Epithelial cell of proximal tubule (primary cell): ENCODE results near the gene TNPO1. TPM values are rescaled to one million over a fixed set of nuclear protein-coding genes. Genes with fewer than 3 reads are reported as not detected.

Source experiments
- DNase-seq: peaks from one replicate; pipeline ENCODE4 v3.0.0-alpha.2; 2011; ENCODE audit warnings: low read depth
- H3K4me3 ChIP-seq: 2 replicates; pipeline ENCODE4 v1.5.1; 2011; ENCODE audit warnings: low read depth, mild to moderate bottlenecking, low read length
- total RNA-seq: library from RNA; depleted of rRNA; stranded (reverse); fragments of >200 nt; gene quantifications from 2 replicates; pipeline ENCODE4 v1.2.3, GENCODE V29; 2015
- TF ChIP-seq, protein P1 (sequence below): conservative IDR thresholded peaks from 2 replicates; pipeline ENCODE4 v1.5.1; 2012; ENCODE audit warnings: low read depth, mild to moderate bottlenecking, low read length

Gene TNPO1
- total RNA-seq, 1 donor from 2014 or later = 68.1 TPM

DNA sequence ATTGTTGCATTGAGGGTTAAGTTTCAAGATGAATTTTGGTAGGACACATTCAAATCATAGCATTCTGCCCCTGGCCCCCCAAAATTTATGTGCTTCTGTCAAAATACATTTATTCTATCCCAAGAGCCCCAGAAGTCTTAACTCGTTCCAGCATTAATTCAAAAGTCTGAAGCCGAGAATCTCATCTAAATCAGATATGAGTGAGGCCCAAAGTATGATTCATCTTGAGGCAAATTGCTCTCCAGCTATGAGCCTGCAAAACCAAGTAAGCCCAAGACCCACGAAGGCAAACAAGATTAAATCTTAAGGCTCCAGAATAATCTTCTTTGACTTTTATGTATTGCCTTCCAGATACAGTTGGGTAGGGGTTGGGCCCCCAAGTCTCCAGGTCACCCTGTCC lies 19.2 kb downstream of the TNPO1 start:
- DNase-seq = no peak
- TF ChIP-seq, protein P1, sequence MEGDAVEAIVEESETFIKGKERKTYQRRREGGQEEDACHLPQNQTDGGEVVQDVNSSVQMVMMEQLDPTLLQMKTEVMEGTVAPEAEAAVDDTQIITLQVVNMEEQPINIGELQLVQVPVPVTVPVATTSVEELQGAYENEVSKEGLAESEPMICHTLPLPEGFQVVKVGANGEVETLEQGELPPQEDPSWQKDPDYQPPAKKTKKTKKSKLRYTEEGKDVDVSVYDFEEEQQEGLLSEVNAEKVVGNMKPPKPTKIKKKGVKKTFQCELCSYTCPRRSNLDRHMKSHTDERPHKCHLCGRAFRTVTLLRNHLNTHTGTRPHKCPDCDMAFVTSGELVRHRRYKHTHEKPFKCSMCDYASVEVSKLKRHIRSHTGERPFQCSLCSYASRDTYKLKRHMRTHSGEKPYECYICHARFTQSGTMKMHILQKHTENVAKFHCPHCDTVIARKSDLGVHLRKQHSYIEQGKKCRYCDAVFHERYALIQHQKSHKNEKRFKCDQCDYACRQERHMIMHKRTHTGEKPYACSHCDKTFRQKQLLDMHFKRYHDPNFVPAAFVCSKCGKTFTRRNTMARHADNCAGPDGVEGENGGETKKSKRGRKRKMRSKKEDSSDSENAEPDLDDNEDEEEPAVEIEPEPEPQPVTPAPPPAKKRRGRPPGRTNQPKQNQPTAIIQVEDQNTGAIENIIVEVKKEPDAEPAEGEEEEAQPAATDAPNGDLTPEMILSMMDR = no peak
- H3K4me3 ChIP-seq = no peak overlapping the region

DNA sequence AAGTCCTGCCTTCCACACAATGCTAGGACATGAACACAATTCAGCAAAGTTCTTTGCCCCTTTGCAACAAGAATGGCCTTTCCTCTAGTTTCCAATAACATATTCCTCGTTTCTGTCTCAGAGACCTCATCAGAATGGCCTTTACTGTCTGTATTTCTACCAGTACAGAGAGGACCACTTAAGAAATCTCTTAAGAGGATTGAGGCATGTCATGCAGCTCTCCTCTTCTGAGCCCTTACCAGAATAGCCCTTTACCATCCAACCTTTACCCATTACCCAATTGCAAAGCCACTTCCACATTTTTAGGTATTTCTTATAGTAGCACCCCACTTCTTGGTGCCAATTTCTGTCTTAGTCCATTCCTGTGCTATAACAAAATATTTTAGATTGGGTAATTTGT lies 20.3 kb downstream of the TNPO1 start:
- no peak for DNase-seq
- H3K4me3 ChIP-seq = no peak overlapping the region
- TF ChIP-seq, protein P1 = no peak

DNA sequence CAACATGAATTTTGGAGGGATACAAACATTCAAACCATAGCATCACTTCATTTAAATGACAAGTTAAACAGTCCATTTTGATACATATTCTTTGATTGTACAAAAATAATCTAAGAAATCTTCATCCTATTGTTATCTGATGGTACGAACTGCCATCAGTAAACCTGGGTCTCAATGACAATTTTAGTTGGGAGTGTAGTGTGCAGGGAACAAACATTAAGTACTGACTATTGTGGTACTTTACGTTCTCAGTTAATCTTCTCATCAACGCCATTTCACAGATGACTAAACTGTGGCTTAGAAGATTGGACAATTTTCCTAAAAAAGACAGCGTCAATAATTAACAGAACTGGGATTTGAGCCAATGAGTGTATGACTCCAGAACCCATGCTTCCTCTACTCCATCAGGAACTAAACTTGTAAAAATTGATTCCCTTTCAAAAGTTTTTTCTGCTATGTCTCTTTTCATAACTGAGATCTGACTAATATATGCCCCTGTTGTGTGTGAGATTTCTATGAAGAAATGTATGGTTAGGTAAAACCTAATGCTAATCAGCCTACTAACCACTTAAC lies 21.1 kb downstream of the TNPO1 start:
- H3K4me3 ChIP-seq = no peak overlapping the region
- no peak for DNase-seq
- TF ChIP-seq, protein P1 = no peak

DNA sequence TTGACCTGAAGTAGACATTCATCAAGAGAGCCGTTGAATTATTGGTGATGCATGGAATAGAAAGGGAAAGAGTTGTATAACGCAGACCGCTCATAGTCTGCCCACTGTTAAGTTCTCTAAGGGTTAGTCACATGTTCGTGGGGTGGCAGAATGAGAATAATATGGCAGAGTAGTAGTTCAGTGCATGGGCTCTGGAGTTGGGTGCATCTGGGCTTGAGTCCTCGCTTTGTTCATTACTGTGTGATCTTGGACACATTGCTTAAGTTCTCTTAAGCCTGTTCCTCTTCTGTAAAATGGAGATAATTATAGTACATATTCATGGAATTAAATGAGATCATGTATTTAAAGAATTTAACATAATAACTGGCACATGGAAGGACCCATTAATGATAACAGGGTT lies 23.6 kb downstream of the TNPO1 start:
- DNase-seq = no peak
- TF ChIP-seq, protein P1 = no peak
- H3K4me3 ChIP-seq = no peak overlapping the region

- H3K4me3 ChIP-seq = no peak overlapping the region
- TF ChIP-seq, protein P1 = no peak
- no peak for DNase-seq
Observed at GRCh38 chr5:72841756-72842535, 25.5 kb downstream of the TNPO1 start.

DNA sequence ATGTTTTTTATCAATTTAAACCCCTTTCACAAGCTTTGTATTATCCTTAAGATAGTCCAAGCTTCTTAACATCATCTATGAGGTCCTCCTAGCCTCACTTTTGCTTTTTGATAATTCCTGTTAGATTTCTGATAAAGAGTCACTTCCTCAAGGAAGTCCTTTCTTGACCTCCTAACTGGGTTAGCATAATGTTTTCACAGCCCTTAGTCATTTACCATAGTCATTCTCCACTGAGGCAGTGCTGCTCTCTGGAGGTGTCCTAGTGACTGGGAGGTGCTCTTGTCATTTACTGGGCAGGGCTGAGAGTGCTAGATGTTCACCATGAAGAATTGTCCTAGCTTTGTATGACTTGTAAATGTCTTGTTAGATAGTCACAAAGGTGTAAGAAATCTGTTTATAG lies 26.4 kb downstream of the TNPO1 start:
- DNase-seq = no peak
- H3K4me3 ChIP-seq = no peak overlapping the region
- TF ChIP-seq, protein P1 = peak; percentile 51

GRCh38 chr5:72844218-72844603 lies 27.8 kb downstream of the TNPO1 start:
- TF ChIP-seq, protein P1 = no peak
- no peak overlapping the region for H3K4me3 ChIP-seq
- DNase-seq = no peak
